ENCODE measurements around the gene SSUH2.
"Not testable (repeated sequence)": the region's sequence is repeated elsewhere in the genome, so short reads cannot be mapped to it uniquely, and the experiment has no call there.

The SSUH2 gene

GRCh38 chr3:8589880-8590556 is 54.6 kb downstream of the SSUH2 start:
- in situ Hi-C loops (cut with HindIII; ENCODE audit: low sequenced_read_pairs), result no loop called here

GRCh38 chr3:8584661-8585060 is 59.9 kb downstream of the SSUH2 start:
- in situ Hi-C loops (cut with HindIII; ENCODE audit: low sequenced_read_pairs), result no loop called here

GRCh38 chr3:8581806-8582445 is 62.7 kb downstream of the SSUH2 start:
- in situ Hi-C loops (cut with HindIII; ENCODE audit: low sequenced_read_pairs), result no loop called here

GRCh38 chr3:8581373-8581772 is 63.2 kb downstream of the SSUH2 start:
- in situ Hi-C loops (cut with HindIII; ENCODE audit: low sequenced_read_pairs), result no loop called here

GRCh38 chr3:8580434-8580833 is 64.2 kb downstream of the SSUH2 start:
- in situ Hi-C loops (cut with HindIII; ENCODE audit: low sequenced_read_pairs), result not testable (repeated sequence)

GRCh38 chr3:8579943-8580342 is 64.7 kb downstream of the SSUH2 start:
- in situ Hi-C loops (cut with HindIII; ENCODE audit: low sequenced_read_pairs), result no loop called here

GRCh38 chr3:8579096-8579495 is 65.5 kb downstream of the SSUH2 start:
- in situ Hi-C loops (cut with HindIII; ENCODE audit: low sequenced_read_pairs), result no loop called here

- in situ Hi-C loops (cut with HindIII; ENCODE audit: low sequenced_read_pairs), result no loop called here
Measured at GRCh38 chr3:8578282-8578681, 66.3 kb downstream of the SSUH2 start.

- in situ Hi-C loops (cut with HindIII; ENCODE audit: low sequenced_read_pairs), result no loop called here
Measured at GRCh38 chr3:8576841-8577571, 67.6 kb downstream of the SSUH2 start.

- in situ Hi-C loops (cut with HindIII; ENCODE audit: low sequenced_read_pairs), result no loop called here
Measured at GRCh38 chr3:8576436-8576835, 68.2 kb downstream of the SSUH2 start.

- in situ Hi-C loops (cut with HindIII; ENCODE audit: low sequenced_read_pairs), result no loop called here
Measured at GRCh38 chr3:8575364-8576104, 69.1 kb downstream of the SSUH2 start.

GRCh38 chr3:8574670-8575322 is 69.8 kb downstream of the SSUH2 start:
- in situ Hi-C loops (cut with HindIII; ENCODE audit: low sequenced_read_pairs), result no loop called here

GRCh38 chr3:8574040-8574669 is 70.4 kb downstream of the SSUH2 start:
- in situ Hi-C loops (cut with HindIII; ENCODE audit: low sequenced_read_pairs), result no loop called here

- in situ Hi-C loops (cut with HindIII; ENCODE audit: low sequenced_read_pairs), result no loop called here
Measured at GRCh38 chr3:8573342-8573926, 71.2 kb downstream of the SSUH2 start.

- in situ Hi-C loops (cut with HindIII; ENCODE audit: low sequenced_read_pairs), result no loop called here
Measured at GRCh38 chr3:8571256-8571655, 73.3 kb downstream of the SSUH2 start.
